K562 (cell line): Measurements from ENCODE around the gene NODAL. TPM values are rescaled to one million over a fixed set of nuclear protein-coding genes. Genes with fewer than 3 reads are reported as not detected.

Experiments used
- ATF1 ChIP-seq, 2 experiments: fragments of 450-650 bp in 1 of 2; IDR thresholded peaks; 2 replicates each; pipeline ENCODE4 v1.6.1; 2016; ENCODE audit warnings: missing compliant biosample characterization in 1 of 2, missing genetic modification characterization in 1 of 2
- C11orf30 ChIP-seq: fragments of 450-650 bp; IDR thresholded peaks from 2 replicates; pipeline ENCODE4 v1.6.1; 2016; ENCODE audit warnings: low read depth, mild to moderate bottlenecking
- CHD2 ChIP-seq: IDR thresholded peaks from 2 replicates; pipeline ENCODE4 v1.6.1; 2011; ENCODE audit warnings: low read depth, low read length
- CREM ChIP-seq: IDR thresholded peaks from 2 replicates; pipeline ENCODE4 v1.6.1; 2014; ENCODE audit warnings: antibody characterized with exemption, low read depth
- FOXA3 ChIP-seq, 2 experiments: fragments of 450-650 bp in 1 of 2; sonication (generic) in 1 of 2; formaldehyde crosslinking; IDR thresholded peaks in 1 of 2; conservative IDR thresholded peaks in 1 of 2; 2 replicates each; pipeline versions ENCODE4 v1.4.0 to v1.8.0; 2020 to 2022; ENCODE audit warnings: mild to moderate bottlenecking in 2 of 2, missing genetic modification reagents in 1 of 2
- HMGN3 ChIP-seq: IDR thresholded peaks from 2 replicates; pipeline ENCODE4 v1.6.1; 2011; ENCODE audit warnings: borderline replicate concordance, low read depth, mild to moderate bottlenecking, mixed read lengths, low read length; ENCODE audit not compliant: insufficient read length; ENCODE audit errors: extremely low read depth
- MAFF ChIP-seq: IDR thresholded peaks from 2 replicates; pipeline ENCODE4 v1.6.1; 2012; ENCODE audit warnings: low read length, improper control_type of control experiment
- MEF2D ChIP-seq: conservative IDR thresholded peaks from 2 replicates; pipeline ENCODE4 v1.6.1; 2016; ENCODE audit warnings: low read depth, missing genetic modification characterization, missing compliant biosample characterization
- NFIX ChIP-seq: fragments of 250-450 bp; sonication (Bioruptor Pico); IDR thresholded peaks from 2 replicates; pipeline ENCODE4 v1.4.0; 2020; ENCODE audit warnings: low read depth, mild to moderate bottlenecking, moderate library complexity
- POU5F1 ChIP-seq: fragments of 150-350 bp; IDR thresholded peaks from 2 replicates; pipeline ENCODE4 v1.6.1; 2014; ENCODE audit warnings: borderline replicate concordance, low read length, low read depth, mild to moderate bottlenecking; ENCODE audit not compliant: partially characterized antibody
- SIX5 ChIP-seq, 2 experiments: IDR thresholded peaks; 2 replicates each; pipeline ENCODE4 v1.6.1; 2011; ENCODE audit warnings: low read length in 2 of 2, borderline replicate concordance in 1 of 2, low read depth in 1 of 2, mild to moderate bottlenecking in 1 of 2, moderate library complexity in 1 of 2; ENCODE audit not compliant: insufficient read depth in 1 of 2
- SMAD3 ChIP-seq: fragments of 450-650 bp; formaldehyde crosslinking; conservative IDR thresholded peaks from 2 replicates; pipeline ENCODE4 v1.4.0; 2020; ENCODE audit warnings: mild to moderate bottlenecking
- SOX6 ChIP-seq: fragments of 450-650 bp; IDR thresholded peaks from 2 replicates; pipeline ENCODE4 v1.6.1; 2014; ENCODE audit warnings: mild to moderate bottlenecking
- ZNF316 ChIP-seq: fragments of 450-650 bp; IDR thresholded peaks from 2 replicates; pipeline ENCODE4 v1.6.1; 2016
- ZNF695 ChIP-seq: fragments of 450-650 bp; formaldehyde crosslinking; IDR thresholded peaks from 2 replicates; pipeline ENCODE4 v1.4.0; 2020; ENCODE audit warnings: mild to moderate bottlenecking, moderate library complexity
- polyA plus RNA-seq, 8 experiments: library from polyadenylated mRNA; depleted of rRNA in 4 of 8; stranded (reverse) in 5 of 8; unstranded in 3 of 8; fragments of >200 nt; fragmentation: Nextera tagmentation in 2 of 8; fragmentation: Illumina TruSeq in 1 of 8; extraction: Ambion mirVana in 2 of 8; extraction: Trizol in 1 of 8; gene quantifications; 2 replicates each; pipeline versions ENCODE4 v1.2.1 to v1.2.3, GENCODE V29; 2011 to 2014; ENCODE audit warnings: inconsistent platforms in 1 of 8, missing spikeins in 1 of 8
- total RNA-seq, 7 experiments: library from RNA; depleted of rRNA in 6 of 7; stranded (reverse); fragments of >200 nt in 6 of 7; fragmentation: Illumina TruSeq in 2 of 7; extraction: Trizol in 2 of 7; gene quantifications; 2 replicates each; pipeline versions ENCODE4 v1.2.1 to v1.2.3, GENCODE V29; 2011 to 2021; ENCODE audit warnings: low replicate concordance in 1 of 7
- TF ChIP-seq, protein P1 (sequence below), 3 experiments: IDR thresholded peaks in 2 of 3; conservative IDR thresholded peaks in 1 of 3; 2 replicates each; pipeline ENCODE4 v1.5.1; 2011 to 2012; ENCODE audit warnings: low read length in 3 of 3, mild to moderate bottlenecking in 3 of 3, control low read depth in 2 of 3, improper control_type of control experiment in 1 of 3, inconsistent platforms in 1 of 3, low read depth in 1 of 3, mixed read lengths in 1 of 3, moderate library complexity in 1 of 3; ENCODE audit not compliant: insufficient read depth in 2 of 3
- TF ChIP-seq, protein P2 (sequence below): fragments of 250-450 bp; sonication (Bioruptor Pico); IDR thresholded peaks from 2 replicates; pipeline ENCODE4 v1.5.0; 2021
- TF ChIP-seq, protein P3 (sequence below), 2 experiments: fragments of 450-650 bp in 1 of 2; sonication (generic) in 1 of 2; formaldehyde crosslinking in 1 of 2; IDR thresholded peaks in 1 of 2; conservative IDR thresholded peaks in 1 of 2; 2 replicates each; pipeline versions ENCODE4 v1.6.1 to v1.8.1; 2016 to 2023; ENCODE audit warnings: mild to moderate bottlenecking in 2 of 2, moderate library complexity in 2 of 2, inconsistent platforms in 1 of 2, missing genetic modification reagents in 1 of 2
- TF ChIP-seq, protein P4 (sequence below): fragments of 250-450 bp; sonication (Bioruptor Pico); IDR thresholded peaks from 2 replicates; pipeline ENCODE4 v1.5.0; 2020; ENCODE audit warnings: mild to moderate bottlenecking, borderline replicate concordance

The NODAL gene
- total and polyA plus RNA-seq, 9 of the 15 experiments (the other 6 are each of a cell fraction or from before 2014, with no cell fraction given) = not detected

DNA sequence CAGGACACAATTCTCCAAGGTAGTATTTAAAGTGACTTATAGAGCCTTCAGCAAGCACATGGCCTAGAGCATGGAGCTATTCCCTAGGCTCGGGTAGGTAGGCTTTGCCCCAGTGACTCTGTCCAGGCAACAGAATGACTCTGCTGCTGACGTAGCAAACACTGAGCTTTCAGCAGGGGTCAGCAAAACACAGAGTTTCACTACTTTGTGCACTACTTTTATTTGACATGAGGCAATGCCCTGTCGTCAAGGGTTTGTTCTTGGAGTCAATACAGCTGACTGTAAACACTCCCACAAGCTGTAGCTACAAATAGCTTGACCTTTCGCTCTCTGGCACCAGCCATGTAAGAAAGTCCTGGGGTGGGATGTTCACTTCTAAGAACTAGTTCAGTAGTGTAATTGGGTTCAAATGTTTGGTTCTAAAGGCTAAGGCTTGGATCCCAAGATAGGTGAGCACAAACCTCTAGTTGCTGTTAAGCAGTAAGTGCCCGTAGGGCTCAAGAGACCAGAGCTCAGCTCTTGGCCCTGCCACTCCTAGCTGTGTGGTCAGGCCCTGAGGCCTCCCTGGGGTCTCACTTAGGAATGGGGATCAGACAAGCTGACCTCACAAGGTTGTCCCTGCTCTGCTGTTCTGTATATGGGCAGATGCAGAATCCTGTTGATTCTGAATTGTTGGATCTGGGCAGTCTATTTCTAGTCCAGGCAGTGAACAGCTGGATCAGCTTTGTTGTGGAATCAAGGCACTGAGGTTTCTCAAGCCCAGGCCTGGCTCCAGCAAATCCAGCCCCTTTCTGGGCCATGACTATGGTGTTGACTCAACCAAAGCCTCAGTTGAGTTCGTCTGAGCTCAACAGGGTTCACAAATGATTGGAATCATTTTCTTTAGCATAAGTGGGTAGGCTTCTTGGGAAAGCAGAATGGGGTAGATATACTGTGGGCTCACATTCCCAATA is 10.7 kb downstream of the NODAL start (continued):
- TF ChIP-seq, protein P1, sequence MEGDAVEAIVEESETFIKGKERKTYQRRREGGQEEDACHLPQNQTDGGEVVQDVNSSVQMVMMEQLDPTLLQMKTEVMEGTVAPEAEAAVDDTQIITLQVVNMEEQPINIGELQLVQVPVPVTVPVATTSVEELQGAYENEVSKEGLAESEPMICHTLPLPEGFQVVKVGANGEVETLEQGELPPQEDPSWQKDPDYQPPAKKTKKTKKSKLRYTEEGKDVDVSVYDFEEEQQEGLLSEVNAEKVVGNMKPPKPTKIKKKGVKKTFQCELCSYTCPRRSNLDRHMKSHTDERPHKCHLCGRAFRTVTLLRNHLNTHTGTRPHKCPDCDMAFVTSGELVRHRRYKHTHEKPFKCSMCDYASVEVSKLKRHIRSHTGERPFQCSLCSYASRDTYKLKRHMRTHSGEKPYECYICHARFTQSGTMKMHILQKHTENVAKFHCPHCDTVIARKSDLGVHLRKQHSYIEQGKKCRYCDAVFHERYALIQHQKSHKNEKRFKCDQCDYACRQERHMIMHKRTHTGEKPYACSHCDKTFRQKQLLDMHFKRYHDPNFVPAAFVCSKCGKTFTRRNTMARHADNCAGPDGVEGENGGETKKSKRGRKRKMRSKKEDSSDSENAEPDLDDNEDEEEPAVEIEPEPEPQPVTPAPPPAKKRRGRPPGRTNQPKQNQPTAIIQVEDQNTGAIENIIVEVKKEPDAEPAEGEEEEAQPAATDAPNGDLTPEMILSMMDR (IDR thresholded peaks at IDR 0.05 in 2 of 3, conservative IDR thresholded peaks at IDR 0.05 in 1 of 3; ENCODE audit: insufficient read depth in 2 of 3, low read depth in 1 of 3, low read length in 3 of 3) = peak in 1 of 3 experiments; percentile 35; a peak in 2 of 6 replicates
- TF ChIP-seq C11orf30 (peak; percentile 52; the same call in 1 of the 2 replicates), ATF1 (CRISPR knock-in tag; IDR thresholded peaks at IDR 0.05) (no peak), ATF1 (tag; IDR thresholded peaks at IDR 0.05) (0 out of 2 replicates have a peak, but pooled peaks have one; percentile 28), ZNF695 (no peak), MEF2D (tag) (0 out of 2 replicates have a peak, but pooled peaks have one; percentile 13), CHD2 (no peak), MAFF (peak; percentile 48), SMAD3 (no peak), SIX5 (IDR thresholded peaks at IDR 0.05; ENCODE audit: borderline replicate concordance in 1 of 2, insufficient read depth in 1 of 2, low read depth in 1 of 2, low read length in 2 of 2) (no peak), ZNF316 (peak; percentile 81), CREM (peak; percentile 81), FOXA3 (CRISPR knock-in tag; conservative IDR thresholded peaks at IDR 0.05 in 1 of 2, IDR thresholded peaks at IDR 0.05 in 1 of 2) (peak in 1 of 2 experiments; percentile 59; a peak in 1 of 4 replicates), SOX6 (no peak), NFIX (CRISPR knock-in tag) (no peak), POU5F1 (no peak), HMGN3 (no peak)
- TF ChIP-seq, protein P2, sequence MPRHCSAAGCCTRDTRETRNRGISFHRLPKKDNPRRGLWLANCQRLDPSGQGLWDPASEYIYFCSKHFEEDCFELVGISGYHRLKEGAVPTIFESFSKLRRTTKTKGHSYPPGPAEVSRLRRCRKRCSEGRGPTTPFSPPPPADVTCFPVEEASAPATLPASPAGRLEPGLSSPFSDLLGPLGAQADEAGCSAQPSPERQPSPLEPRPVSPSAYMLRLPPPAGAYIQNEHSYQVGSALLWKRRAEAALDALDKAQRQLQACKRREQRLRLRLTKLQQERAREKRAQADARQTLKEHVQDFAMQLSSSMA (CRISPR knock-in tag) = no peak
- TF ChIP-seq, protein P3, sequence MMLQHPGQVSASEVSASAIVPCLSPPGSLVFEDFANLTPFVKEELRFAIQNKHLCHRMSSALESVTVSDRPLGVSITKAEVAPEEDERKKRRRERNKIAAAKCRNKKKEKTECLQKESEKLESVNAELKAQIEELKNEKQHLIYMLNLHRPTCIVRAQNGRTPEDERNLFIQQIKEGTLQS (IDR thresholded peaks at IDR 0.05) = no peak
- TF ChIP-seq, protein P3 (CRISPR knock-in tag; conservative IDR thresholded peaks at IDR 0.05) = no peak
- TF ChIP-seq, protein P4, sequence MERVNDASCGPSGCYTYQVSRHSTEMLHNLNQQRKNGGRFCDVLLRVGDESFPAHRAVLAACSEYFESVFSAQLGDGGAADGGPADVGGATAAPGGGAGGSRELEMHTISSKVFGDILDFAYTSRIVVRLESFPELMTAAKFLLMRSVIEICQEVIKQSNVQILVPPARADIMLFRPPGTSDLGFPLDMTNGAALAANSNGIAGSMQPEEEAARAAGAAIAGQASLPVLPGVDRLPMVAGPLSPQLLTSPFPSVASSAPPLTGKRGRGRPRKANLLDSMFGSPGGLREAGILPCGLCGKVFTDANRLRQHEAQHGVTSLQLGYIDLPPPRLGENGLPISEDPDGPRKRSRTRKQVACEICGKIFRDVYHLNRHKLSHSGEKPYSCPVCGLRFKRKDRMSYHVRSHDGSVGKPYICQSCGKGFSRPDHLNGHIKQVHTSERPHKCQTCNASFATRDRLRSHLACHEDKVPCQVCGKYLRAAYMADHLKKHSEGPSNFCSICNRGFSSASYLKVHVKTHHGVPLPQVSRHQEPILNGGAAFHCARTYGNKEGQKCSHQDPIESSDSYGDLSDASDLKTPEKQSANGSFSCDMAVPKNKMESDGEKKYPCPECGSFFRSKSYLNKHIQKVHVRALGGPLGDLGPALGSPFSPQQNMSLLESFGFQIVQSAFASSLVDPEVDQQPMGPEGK (CRISPR knock-in tag) = no peak
